GM12864 (cell line): ENCODE results near the gene JMJD1C.

Experiments
- DNase-seq: peaks from one replicate; pipeline ENCODE4 v3.0.0-alpha.2; 2011; ENCODE audit warnings: low read depth
- H3K4me3 ChIP-seq: 2 replicates; pipeline ENCODE4 v1.5.1; 2011; ENCODE audit warnings: mild to moderate bottlenecking, low read depth, low read length, control low read depth
- CTCF ChIP-seq: IDR thresholded peaks from 2 replicates; pipeline ENCODE4 v1.5.1; 2011; ENCODE audit warnings: low read depth, mild to moderate bottlenecking, moderate library complexity, low read length, control low read depth, inconsistent platforms; ENCODE audit errors: missing control alignments

Gene JMJD1C

GRCh38 chr10:63480237-63480636, 14.5 kb upstream of the JMJD1C start:
- TF ChIP-seq CTCF: no peak
- H3K4me3 ChIP-seq: no peak overlapping the region
- no peak for DNase-seq

- no peak overlapping the region for H3K4me3 ChIP-seq
- DNase-seq: no peak
- no peak for TF ChIP-seq CTCF
Observed at GRCh38 chr10:63478564-63478963, 12.8 kb upstream of the JMJD1C start.

DNA sequence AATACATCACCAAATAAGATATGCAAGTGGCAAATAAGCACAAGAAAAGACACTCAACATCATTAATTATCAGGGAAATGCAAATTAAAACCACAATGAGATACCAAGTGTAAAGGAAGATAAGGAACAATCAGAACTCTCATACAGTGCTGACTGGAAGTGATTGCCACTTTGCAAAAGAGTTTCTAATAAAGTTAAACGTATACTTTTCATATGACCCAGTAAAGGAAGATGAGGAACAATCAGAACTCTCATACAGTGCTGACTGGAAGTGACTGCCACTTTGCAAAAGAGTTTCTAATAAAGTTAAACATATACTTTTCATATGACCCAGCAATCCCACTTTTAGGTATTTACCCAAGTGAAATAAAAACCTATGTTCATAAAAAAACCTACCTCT, 12.2 kb upstream of the JMJD1C start:
- no peak for DNase-seq
- no peak overlapping the region for H3K4me3 ChIP-seq
- TF ChIP-seq CTCF: no peak

GRCh38 chr10:63474488-63474887, 8.7 kb upstream of the JMJD1C start:
- H3K4me3 ChIP-seq: no peak overlapping the region
- no peak for DNase-seq
- no peak for TF ChIP-seq CTCF

GRCh38 chr10:63470928-63471327, 5.2 kb upstream of the JMJD1C start:
- no peak overlapping the region for H3K4me3 ChIP-seq
- TF ChIP-seq CTCF: no peak
- no peak for DNase-seq

GRCh38 chr10:63468947-63469346, 3.2 kb upstream of the JMJD1C start:
- no peak for DNase-seq
- no peak overlapping the region for H3K4me3 ChIP-seq
- TF ChIP-seq CTCF: no peak

DNA sequence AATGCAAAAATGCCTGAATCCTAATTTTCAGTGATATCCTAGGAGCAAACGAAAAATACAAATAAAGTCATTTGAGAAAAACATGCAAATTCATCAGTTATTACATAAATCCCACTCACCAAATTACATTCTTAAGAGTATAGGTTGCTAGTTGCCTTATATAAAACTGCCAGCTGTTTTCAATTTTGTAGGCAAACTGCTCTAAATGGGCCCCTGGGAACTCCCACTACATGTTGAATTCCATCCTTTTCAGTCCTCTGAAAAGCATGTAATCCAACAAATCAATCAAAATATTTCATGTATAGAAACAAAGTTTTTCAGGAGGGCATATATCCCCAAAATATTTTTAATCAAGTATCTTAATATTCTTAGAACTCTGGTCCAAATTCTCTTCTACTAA, 2.1 kb upstream of the JMJD1C start:
- DNase-seq: no peak
- TF ChIP-seq CTCF: no peak
- no peak overlapping the region for H3K4me3 ChIP-seq
